Heart left ventricle (tissue), 16 donors: ENCODE measurements around the gene SEMA3E. TPM values are rescaled to one million over a fixed set of nuclear protein-coding genes. Genes with fewer than 3 reads are reported as not detected.

Experiments
- ATAC-seq, 4 donors: fragments of 200-7000 bp; cut with Tn5 transposase; one replicate each; pipeline ENCODE4 v1.9.1; 2020 to 2022; ENCODE audit warnings: moderate library complexity in 4 of 4, mild to moderate bottlenecking in 3 of 4, moderate number of reproducible peaks in 1 of 4
- DNase-seq, 5 donors: peaks; one replicate each; pipeline ENCODE4 v3.0.0-alpha.2; 2020
- H3K27ac ChIP-seq, 12 donors: fragments of 200-600 bp; sonication (generic) in 4 of 12; one replicate each; pipeline versions ENCODE4 v1.5.0 to v1.8.0; 2016 to 2022; ENCODE audit warnings: mild to moderate bottlenecking in 2 of 12
- H3K27me3 ChIP-seq, 9 donors: fragments of 200-600 bp; sonication (generic) in 2 of 9; one replicate each; pipeline versions ENCODE4 v1.5.1 to v1.8.0; 2016 to 2022; ENCODE audit warnings: mild to moderate bottlenecking in 3 of 9
- H3K36me3 ChIP-seq, 9 donors: fragments of 200-600 bp; sonication (generic) in 2 of 9; one replicate each; pipeline versions ENCODE4 v1.5.0 to v1.8.0; 2018 to 2022; ENCODE audit warnings: mild to moderate bottlenecking in 2 of 9
- H3K4me1 ChIP-seq, 12 donors: fragments of 200-600 bp; sonication (generic) in 4 of 12; one replicate each; pipeline versions ENCODE4 v1.5.0 to v1.8.0; 2016 to 2022; ENCODE audit warnings: mild to moderate bottlenecking in 3 of 12
- H3K4me3 ChIP-seq, 12 donors: fragments of 200-600 bp; sonication (generic) in 4 of 12; one replicate each; pipeline versions ENCODE4 v1.5.0 to v1.8.0; 2017 to 2022; ENCODE audit warnings: mild to moderate bottlenecking in 9 of 12, moderate library complexity in 4 of 12
- H3K9me3 ChIP-seq, 12 donors: fragments of 200-600 bp; sonication (generic) in 4 of 12; one replicate each; pipeline versions ENCODE4 v1.5.0 to v1.8.0; 2016 to 2022; ENCODE audit warnings: mild to moderate bottlenecking in 1 of 12
- CTCF ChIP-seq, 12 donors: fragments of 200-600 bp; sonication (generic) in 4 of 12; IDR thresholded peaks; one replicate each; pipeline versions ENCODE4 v1.5.0 to v1.8.0; 2018 to 2022; ENCODE audit warnings: antibody characterized with exemption in 12 of 12, mild to moderate bottlenecking in 5 of 12
- POLR2A ChIP-seq, 2 donors: fragments of 450-650 bp; IDR thresholded peaks; one replicate each; pipeline ENCODE4 v1.6.1; 2017; ENCODE audit warnings: antibody characterized with exemption in 2 of 2, mild to moderate bottlenecking in 2 of 2, moderate library complexity in 2 of 2
- WGBS, 4 donors: extraction: QIAGEN DNeasy Blood & Tissue Kit in 2 of 4; methylation state at CpG; one replicate each; pipeline versions ENCODE4 v1.1.5 to v1.1.7; 2013 to 2018; 5-methylcytosine and 5-hydroxymethylcytosine counted together
- intact Hi-C, 10 donors: fragments of 100-400 bp; cut with DNase I; formaldehyde crosslinking; loops; one replicate each; pipeline versions ENCODE4 v1.11.1 to v1.14.2; 2022
- polyA plus RNA-seq, 2 donors: library from polyadenylated mRNA; stranded (reverse); fragments of 200-250 nt; gene quantifications; one replicate each; pipeline ENCODE4 v1.2.3, GENCODE V29; 2013
- total RNA-seq, 9 donors: library from RNA; depleted of rRNA in 2 of 9; stranded (reverse); fragments of >200 nt in 2 of 9; fragmentation: NEBNext Ultra II Directional in 3 of 9; extraction: Animal tissue kit (Norgen Biotek cat#: 25700) in 3 of 9; gene quantifications; one replicate each; pipeline versions ENCODE4 v1.1.0 to v1.2.4, GENCODE V29; 2016 to 2023
- donor health status: ischemic (EF 13 %, LVEDD 7.1; RV severe dilation, severe dysfunction).
- donor health status: healthy with polysubstance abuse.
- donor health status: DM: no; HTN: yes; CAD: no.
- donor health status: DM: no; HTN: no; CAD: no.
- donor health status: ischemic (EF 25% LVEDD 6.9; RV normal size, moderate dysfunction).
- donor health status: ischemic (EF 25% LVEDD 5.7; RV mildly dilated, moderate dysfunction).
- donor health status: healthy.
- donor health status: DM: yes; HTN: yes; CAD: no.
- donor health status: ischemic (EF 35%, LVEDD 5.7; RV mildly dilated, moderate dysfunction).
- donor health status: nonischemic (EF 11% LVEDD 7.7; RV severe dilation, severe dysfunction).
- donor health status: DM: yes; HTN: yes; CAD: no.
- donor health status: PGD.
- donor health status: ischemic (EF 29% LVEDD 5.4; RV normal size, mild dysfunction).
- donor health status: nonischemic (EF 23%, LVEDD 6.1; RV moderate dilation, normal function).

The SEMA3E gene
- total and polyA plus RNA-seq, 11 donors, result 0.04 to 1.2 (median 0.17) TPM; not detected in 3

- 75 to 84% (median 79%) methylated on average over 2 of the region's 2 CpGs for WGBS, 4 donors
- ATAC-seq, result no peak
- intact Hi-C loops, result loop anchor here in 1 of 10 donors (10.0 kb wide), 1 partner anchor 63 kb away; no protein-coding TSS in a partner anchor
- Histone ChIP-seq H3K36me3 (no peaks in the 10 kb centered on the region), H3K27ac (no peak overlapping the region), H3K9me3 (no peaks in the 10 kb centered on the region), H3K27me3 (no peaks in the 10 kb centered on the region), H3K4me1 (no peaks in the 10 kb centered on the region), H3K4me3 (no peak overlapping the region)
- no peak for TF ChIP-seq CTCF (IDR thresholded peaks at IDR 0.05)
- no peak for TF ChIP-seq POLR2A (IDR thresholded peaks at IDR 0.05)
- no peak for DNase-seq
Observed at GRCh38 chr7:83672157-83672556, 23.2 kb upstream of the SEMA3E start.

GRCh38 chr7:83663131-83663530 lies 14.2 kb upstream of the SEMA3E start:
- no peak overlapping the region for H3K27ac ChIP-seq
- no peaks in the 10 kb centered on the region for H3K9me3 ChIP-seq
- DNase-seq (no peak), ATAC-seq (no peak)
- no peak overlapping the region for H3K4me3 ChIP-seq
- H3K27me3 ChIP-seq, result no peaks in the 10 kb centered on the region
- TF ChIP-seq POLR2A (IDR thresholded peaks at IDR 0.05), result no peak
- TF ChIP-seq CTCF (IDR thresholded peaks at IDR 0.05), result no peak
- WGBS, 4 donors, result 79 to 87% (median 85%) methylated on average over 4 of the region's 4 CpGs
- H3K4me1 ChIP-seq, result no peaks in the 10 kb centered on the region
- no peaks in the 10 kb centered on the region for H3K36me3 ChIP-seq
- intact Hi-C loops, result no loop called here

GRCh38 chr7:83658126-83658525 lies 9.2 kb upstream of the SEMA3E start:
- H3K9me3 ChIP-seq, result no peaks in the 10 kb centered on the region
- H3K27me3 ChIP-seq, result no peaks in the 10 kb centered on the region
- TF ChIP-seq POLR2A (IDR thresholded peaks at IDR 0.05) (no peak), CTCF (IDR thresholded peaks at IDR 0.05) (no peak)
- no peak overlapping the region for H3K4me3 ChIP-seq
- no peaks in the 10 kb centered on the region for H3K36me3 ChIP-seq
- DNase-seq, result no peak
- 23 to 72% (median 28%) methylated on average over 2 of the region's 2 CpGs for WGBS, 4 donors
- ATAC-seq, result no peak
- no peak overlapping the region for H3K27ac ChIP-seq
- intact Hi-C loops, result loop anchor here in 6 of 10 donors (5.0 to 10.0 kb wide), 4 partner anchors 243 to 843 kb away; no protein-coding TSS in a partner anchor
- no peaks in the 10 kb centered on the region for H3K4me1 ChIP-seq

GRCh38 chr7:83655951-83656556 lies 7.1 kb upstream of the SEMA3E start:
- no peaks in the 10 kb centered on the region for H3K36me3 ChIP-seq
- TF ChIP-seq CTCF (IDR thresholded peaks at IDR 0.05), result peak; percentile 38 to 69 (median 56)
- no peak for TF ChIP-seq POLR2A (IDR thresholded peaks at IDR 0.05)
- intact Hi-C loops, result loop anchor here in 9 of 10 donors (2.0 to 10.0 kb wide), 6 partner anchors 241 to 841 kb away; no protein-coding TSS in a partner anchor
- H3K27me3 ChIP-seq, result no peaks in the 10 kb centered on the region
- H3K4me1 ChIP-seq, result no peaks in the 10 kb centered on the region
- no peak overlapping the region for H3K4me3 ChIP-seq
- H3K9me3 ChIP-seq, result no peaks in the 10 kb centered on the region
- ATAC-seq (peak in 1 of 4 donors; percentile 41), DNase-seq (no peak)
- 7 to 22% (median 17%) methylated on average over 2 of the region's 2 CpGs for WGBS, 4 donors
- H3K27ac ChIP-seq, result no peak overlapping the region
